Endothelial cell of umbilical vein (primary cell): ENCODE results near the gene FUT9. TPM values are rescaled to one million over a fixed set of nuclear protein-coding genes. Genes with fewer than 3 reads are reported as not detected.

Source experiments
- BruUV-seq: library from RNA; stranded (reverse); fragments of 400-500 nt; replicated peaks from 2 replicates; lab custom pipeline; 2021; lab: Mats Ljungman, UMichigan
- CTCF ChIA-PET: fragments of 300-600, 350-600 bp; sonication (Branson Sonifier 250); formaldehyde crosslinking; loops from one replicate; lab custom pipeline; 2021; ENCODE audit warnings: antibody characterized with exemption, inconsistent platforms; lab: Charles Lee
- POLR2A ChIA-PET: fragments of 300-600, 350-600 bp; sonication (Branson Sonifier 250); formaldehyde crosslinking; loops from one replicate; lab custom pipeline; 2021; ENCODE audit warnings: antibody characterized with exemption, inconsistent platforms; lab: Charles Lee
- DNase-seq: peaks from one replicate; pipeline ENCODE4 v3.0.0-alpha.2; 2011; ENCODE audit warnings: low read depth, low spot score
- FAIRE-seq: peaks from 2 replicates; lab custom pipeline; 2011; peaks lifted over from hg19 to GRCh38; lab: Jason Lieb, UNC
- H2AFZ ChIP-seq: 2 replicates; pipeline ENCODE4 v1.6.0; 2012; ENCODE audit warnings: low read depth, low read length, control low read depth, inconsistent platforms
- H3K27ac ChIP-seq: 2 replicates; pipeline ENCODE4 v1.5.1; 2011; ENCODE audit warnings: low read depth, mild to moderate bottlenecking, control low read depth, low read length, moderate library complexity; ENCODE audit not compliant: insufficient read depth
- H3K27me3 ChIP-seq, 2 experiments: 2 replicates each; pipeline versions ENCODE4 v1.6.0 to v1.6.1; 2011; ENCODE audit warnings: low read length in 2 of 2, mixed read lengths in 1 of 2; ENCODE audit not compliant: control insufficient read depth in 2 of 2, insufficient read depth in 2 of 2
- H3K36me3 ChIP-seq, 2 experiments: 2 replicates in 1 of 2; 3 replicates in 1 of 2; pipeline ENCODE4 v1.5.1; 2011; ENCODE audit warnings: low read length in 2 of 2, mild to moderate bottlenecking in 1 of 2, moderate library complexity in 1 of 2; ENCODE audit not compliant: control insufficient read depth in 2 of 2, insufficient read depth in 2 of 2; ENCODE audit errors: extremely low read depth in 1 of 2
- H3K4me1 ChIP-seq: 3 replicates; pipeline ENCODE4 v1.5.1; 2011; ENCODE audit warnings: mild to moderate bottlenecking, low read length; ENCODE audit not compliant: control insufficient read depth, insufficient read depth; ENCODE audit errors: extremely low read depth
- H3K4me2 ChIP-seq: 2 replicates; pipeline ENCODE4 v1.6.1; 2011; ENCODE audit warnings: low read length, control low read depth, mixed read lengths; ENCODE audit not compliant: insufficient read depth
- H3K4me3 ChIP-seq, 3 experiments: fragments of 200-600 bp in 1 of 3; sonication (generic), shearing (Covaris generic) in 1 of 3; replicated peaks in 1 of 3; 2 replicates each; pipeline ENCODE4 v1.5.1; 2011 to 2016; ENCODE audit warnings: control low read depth in 3 of 3, low read length in 3 of 3, mild to moderate bottlenecking in 2 of 3, inconsistent platforms in 1 of 3, low read depth in 1 of 3, moderate library complexity in 1 of 3; ENCODE audit not compliant: insufficient read depth in 1 of 3
- H3K79me2 ChIP-seq: 2 replicates; pipeline ENCODE4 v1.6.0; 2012; ENCODE audit warnings: low read length, inconsistent platforms; ENCODE audit not compliant: control insufficient read depth, insufficient read depth
- H3K9ac ChIP-seq: replicated peaks from 2 replicates; pipeline ENCODE3; 2011; ENCODE audit warnings: low read length, control low read depth; ENCODE audit not compliant: insufficient read depth; ENCODE audit errors: extremely low read depth
- H3K9me1 ChIP-seq: replicated peaks from 3 replicates; pipeline ENCODE4 v1.6.0; 2011; ENCODE audit warnings: mild to moderate bottlenecking, low read length; ENCODE audit not compliant: control insufficient read depth, insufficient read depth; ENCODE audit errors: extremely low read depth
- H3K9me3 ChIP-seq: replicated peaks from 2 replicates; pipeline ENCODE4 v1.5.1; 2012; ENCODE audit warnings: low read length, inconsistent platforms; ENCODE audit not compliant: control insufficient read depth, insufficient read depth
- H4K20me1 ChIP-seq: replicated peaks from 2 replicates; pipeline ENCODE3; 2011; ENCODE audit warnings: mild to moderate bottlenecking, low read length; ENCODE audit not compliant: control insufficient read depth, insufficient read depth; ENCODE audit errors: extremely low read depth
- EZH2 ChIP-seq: IDR thresholded peaks from 2 replicates; pipeline ENCODE4 v1.6.1; 2012; ENCODE audit warnings: borderline replicate concordance, low read depth, mild to moderate bottlenecking, moderate library complexity, low read length, inconsistent platforms; ENCODE audit not compliant: severe bottlenecking
- FOS ChIP-seq: IDR thresholded peaks from 2 replicates; pipeline ENCODE4 v1.6.1; 2011; ENCODE audit warnings: mild to moderate bottlenecking, low read length, moderate library complexity, borderline replicate concordance; ENCODE audit not compliant: insufficient read depth
- GATA2 ChIP-seq: IDR thresholded peaks from 2 replicates; pipeline ENCODE4 v1.7.0; 2011; ENCODE audit warnings: low read depth, mild to moderate bottlenecking, moderate library complexity, mixed read lengths, low read length; ENCODE audit not compliant: insufficient read length, insufficient read depth
- JUN ChIP-seq: IDR thresholded peaks from 2 replicates; pipeline ENCODE4 v1.6.1; 2011; ENCODE audit warnings: borderline replicate concordance, low read depth; ENCODE audit not compliant: insufficient read length, insufficient read depth
- MYC ChIP-seq: IDR thresholded peaks from one replicate; pipeline ENCODE4 v1.6.1; 2011; ENCODE audit warnings: mild to moderate bottlenecking, low read depth, low read length
- POLR2A ChIP-seq: IDR thresholded peaks from 2 replicates; pipeline ENCODE4 v1.6.1; 2012; ENCODE audit warnings: low read depth, mild to moderate bottlenecking, control low read depth, low read length
- POLR2AphosphoS5 ChIP-seq: IDR thresholded peaks from 2 replicates; pipeline ENCODE4 v1.6.1; 2012; ENCODE audit warnings: low read depth, mild to moderate bottlenecking, control low read depth, low read length, moderate library complexity; ENCODE audit not compliant: insufficient read depth
- dilution Hi-C: fragments of 300-500 bp; cut with MboI; formaldehyde crosslinking; loops from one replicate; pipeline ENCODE4 v1.15.0; 2019; ENCODE audit warnings: low sequenced_read_pairs; ENCODE audit not compliant: extremely low pct_ligation_motif_present
- intact Hi-C: fragments of 100-400 bp; cut with micrococcal nuclease; formaldehyde crosslinking; loops from one replicate; pipeline ENCODE4 v1.10.0; 2022
- polyA plus RNA-seq, 4 experiments: library from polyadenylated mRNA; depleted of rRNA in 3 of 4; stranded (reverse) in 3 of 4; unstranded in 1 of 4; fragments of >200 nt; gene quantifications; 2 replicates each; pipeline versions ENCODE4 v1.2.1 to v1.2.3, GENCODE V29; 2011 to 2012; ENCODE audit warnings: missing spikeins in 1 of 4
- total RNA-seq: library from RNA; stranded (reverse); gene quantifications from 2 replicates; pipeline ENCODE4 v1.2.3, GENCODE V29; 2021
- TF ChIP-seq, protein P1 (sequence below): IDR thresholded peaks from 2 replicates; pipeline ENCODE4 v1.6.1; 2011; ENCODE audit not compliant: insufficient read depth, insufficient read length
- TF ChIP-seq, protein P2 (sequence below), 2 donors: IDR thresholded peaks; 1 replicate in 1 of 2; 2 replicates in 1 of 2; pipeline ENCODE4 v1.5.1; 2011; ENCODE audit warnings: low read length in 2 of 2, mild to moderate bottlenecking in 2 of 2, moderate library complexity in 2 of 2, control low read depth in 1 of 2, inconsistent platforms in 1 of 2, low read depth in 1 of 2; ENCODE audit not compliant: insufficient read depth in 1 of 2; ENCODE audit errors: extremely low read depth in 1 of 2

The FUT9 gene
- total and polyA plus RNA-seq, 2 donors (not counting 3 experiments of a cell fraction or from before 2014, with no cell fraction given): not detected

DNA sequence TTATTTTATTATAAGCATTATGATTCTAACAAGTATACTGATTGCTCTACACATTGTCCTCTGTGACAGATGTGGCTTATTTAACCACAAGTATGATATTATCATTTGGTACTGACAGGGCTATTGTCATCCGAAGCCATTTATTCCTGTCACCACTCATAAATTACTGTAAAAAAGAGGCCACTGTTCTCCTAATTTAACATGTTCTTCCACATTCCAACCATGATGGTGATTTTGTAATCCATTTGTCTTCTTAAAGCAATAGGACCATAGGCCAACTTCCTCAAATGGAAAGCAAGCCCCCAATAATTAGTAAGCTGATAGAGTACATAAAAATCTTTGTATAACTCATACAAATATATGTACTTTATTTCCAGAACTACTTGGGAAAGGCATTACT, 50.6 kb downstream of the FUT9 start:
- no peak for DNase-seq
- H4K20me1 ChIP-seq: no peaks in the 10 kb centered on the region
- no peaks in the 10 kb centered on the region for H3K4me1 ChIP-seq
- H3K4me3 ChIP-seq: no peak overlapping the region
- H3K9ac ChIP-seq: no peak overlapping the region
- POLR2A ChIA-PET: no interaction called here
- H3K27ac ChIP-seq: no peak overlapping the region
- H3K4me2 ChIP-seq: no peak overlapping the region
- no peak for FAIRE-seq
- H3K36me3 ChIP-seq: no peaks in the 10 kb centered on the region
- dilution Hi-C loops: no loop called here
- CTCF ChIA-PET: no interaction called here
- H3K9me1 ChIP-seq: no peaks in the 10 kb centered on the region
- no peaks in the 10 kb centered on the region for H3K79me2 ChIP-seq
- no peak overlapping the region for H2AFZ ChIP-seq
- H3K27me3 ChIP-seq: no peaks in the 10 kb centered on the region
- H3K9me3 ChIP-seq: no peaks in the 10 kb centered on the region
- intact Hi-C loops: no loop called here
- BruUV-seq: no TSS peak
- TF ChIP-seq, protein P1, sequence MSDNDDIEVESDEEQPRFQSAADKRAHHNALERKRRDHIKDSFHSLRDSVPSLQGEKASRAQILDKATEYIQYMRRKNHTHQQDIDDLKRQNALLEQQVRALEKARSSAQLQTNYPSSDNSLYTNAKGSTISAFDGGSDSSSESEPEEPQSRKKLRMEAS: no peak
- TF ChIP-seq, protein P2, sequence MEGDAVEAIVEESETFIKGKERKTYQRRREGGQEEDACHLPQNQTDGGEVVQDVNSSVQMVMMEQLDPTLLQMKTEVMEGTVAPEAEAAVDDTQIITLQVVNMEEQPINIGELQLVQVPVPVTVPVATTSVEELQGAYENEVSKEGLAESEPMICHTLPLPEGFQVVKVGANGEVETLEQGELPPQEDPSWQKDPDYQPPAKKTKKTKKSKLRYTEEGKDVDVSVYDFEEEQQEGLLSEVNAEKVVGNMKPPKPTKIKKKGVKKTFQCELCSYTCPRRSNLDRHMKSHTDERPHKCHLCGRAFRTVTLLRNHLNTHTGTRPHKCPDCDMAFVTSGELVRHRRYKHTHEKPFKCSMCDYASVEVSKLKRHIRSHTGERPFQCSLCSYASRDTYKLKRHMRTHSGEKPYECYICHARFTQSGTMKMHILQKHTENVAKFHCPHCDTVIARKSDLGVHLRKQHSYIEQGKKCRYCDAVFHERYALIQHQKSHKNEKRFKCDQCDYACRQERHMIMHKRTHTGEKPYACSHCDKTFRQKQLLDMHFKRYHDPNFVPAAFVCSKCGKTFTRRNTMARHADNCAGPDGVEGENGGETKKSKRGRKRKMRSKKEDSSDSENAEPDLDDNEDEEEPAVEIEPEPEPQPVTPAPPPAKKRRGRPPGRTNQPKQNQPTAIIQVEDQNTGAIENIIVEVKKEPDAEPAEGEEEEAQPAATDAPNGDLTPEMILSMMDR (IDR thresholded peaks at IDR 0.05; ENCODE audit: extremely low read depth in 1 of 2, insufficient read depth in 1 of 2, low read depth in 1 of 2, low read length in 2 of 2): no peak
- TF ChIP-seq JUN (no peak), POLR2A (no peak), FOS (no peak), EZH2 (no peak), MYC (no peak), POLR2AphosphoS5 (no peak), GATA2 (no peak)
